ENCODE data around the gene PIGBOS1. TPM values are rescaled to one million over a fixed set of nuclear protein-coding genes. Genes with fewer than 3 reads are reported as not detected.
"Not testable (repeated sequence)": the region's sequence is repeated elsewhere in the genome, so short reads cannot be mapped to it uniquely, and the experiment has no call there.

Gene PIGBOS1
- polyA plus RNA-seq, 1 of the 3 experiments (the other 2 are of a cell fraction) = 18.2 TPM

DNA sequence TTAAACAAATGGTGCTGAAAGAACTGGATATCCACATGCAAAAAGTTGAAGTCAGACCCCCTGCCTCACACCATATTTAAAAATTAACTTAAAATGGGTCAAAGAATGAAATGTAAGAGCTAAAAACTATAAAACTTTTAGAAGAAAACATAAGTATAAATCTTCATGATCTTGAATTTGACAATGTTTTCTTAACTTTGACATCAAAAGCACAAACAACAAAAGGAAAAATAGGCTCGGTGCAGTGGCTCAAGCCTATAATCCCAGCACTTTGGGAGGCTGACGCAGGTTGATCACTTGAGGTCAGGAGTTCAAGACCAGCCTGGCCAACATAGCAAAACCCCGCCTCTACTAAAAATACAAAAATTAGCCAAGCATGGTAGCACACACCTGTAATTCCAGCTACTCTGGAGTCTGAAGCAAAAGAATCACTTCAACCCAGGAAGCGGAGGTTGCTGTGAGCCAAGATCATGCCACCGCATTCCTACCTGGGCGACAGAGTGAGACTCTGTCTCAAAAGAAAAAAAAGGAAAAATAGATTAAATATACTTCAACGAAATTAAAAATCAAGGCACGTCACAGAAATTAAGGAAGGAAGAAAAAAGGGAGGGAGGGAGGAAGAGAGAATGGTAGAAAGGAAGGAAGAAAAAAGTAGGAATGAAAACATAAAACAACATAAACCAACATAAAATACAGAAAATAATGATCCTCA lies 30.8 kb downstream of the PIGBOS1 start (continued):
- no peak for TF ChIP-seq ZBTB33 (IDR thresholded peaks at IDR 0.05; ENCODE audit: borderline replicate concordance, low read depth)

GRCh38 chr15:55286442-55287189 lies 32.3 kb downstream of the PIGBOS1 start:
- CTCF ChIA-PET = interaction anchor here (1.4 to 2.2 kb wide), 2 partner anchors 68 to 149 kb away, joined by 5 to 7 read pairs; no protein-coding TSS in a partner anchor
- 95% methylated on average over 10 of the region's 10 CpGs for WGBS (ENCODE audit: low lambda C conversion rate)

DNA sequence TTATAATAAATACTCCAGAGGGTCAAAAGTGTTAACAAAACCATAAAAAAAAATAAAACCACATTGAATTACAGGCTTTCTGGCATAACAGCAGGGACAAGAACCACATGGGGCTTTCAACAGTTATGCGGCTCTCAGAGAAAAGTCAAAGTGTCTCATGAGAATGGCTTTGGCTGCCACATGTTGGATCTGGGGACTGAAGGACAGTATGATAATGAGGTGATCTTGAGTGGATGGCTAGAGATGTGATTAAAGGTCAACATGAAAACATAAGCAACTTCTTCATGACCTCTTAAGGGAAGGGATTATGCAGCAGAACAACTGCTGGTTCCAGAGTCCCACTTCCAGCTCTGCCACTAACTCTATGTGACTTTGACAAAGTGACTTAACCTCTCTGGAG lies 34.5 kb downstream of the PIGBOS1 start:
- Histone ChIP-seq H3K36me3 (replicated peaks in 1 of 2; ENCODE audit: control insufficient read depth in 1 of 2, insufficient read depth in 2 of 2, low read length in 1 of 2) (no peaks in the 10 kb centered on the region), H3K4me1 (ENCODE audit: control insufficient read depth in 1 of 2, insufficient read depth in 2 of 2, low read depth in 1 of 2, low read length in 1 of 2) (peaks cover 0 to 28% of the 10 kb centered on the region in 2 experiments; a peak in 2 of 4 replicates), H3K9me3 (no peaks in the 10 kb centered on the region), H2AFZ (ENCODE audit: low read depth) (no peak overlapping the region), H3K9me2 (no peaks in the 10 kb centered on the region), H4K20me1 (ENCODE audit: insufficient read depth) (no peaks in the 10 kb centered on the region), H3K4me3 (ENCODE audit: low read depth in 2 of 2, low read length in 1 of 2) (no peak overlapping the region), H3K27ac (ENCODE audit: low read depth in 2 of 2, low read length in 1 of 2) (no peak overlapping the region), H3K9ac (no peak overlapping the region), H3K79me2 (ENCODE audit: insufficient read depth) (peaks cover 8% of the 10 kb centered on the region; the same call in 1 of the 2 replicates), H3F3A (replicated peaks; ENCODE audit: insufficient read depth) (peaks cover 9% of the 10 kb centered on the region), H3K4me2 (no peak overlapping the region), H3K27me3 (ENCODE audit: insufficient read depth) (no peaks in the 10 kb centered on the region)
- 100% methylated on average over 1 of the region's 1 CpG for WGBS (ENCODE audit: low lambda C conversion rate)
- TF ChIP-seq RCOR1 (IDR thresholded peaks at IDR 0.05; ENCODE audit: low read length) (no peak), NFIC (IDR thresholded peaks at IDR 0.05; ENCODE audit: borderline replicate concordance) (no peak), MAX (IDR thresholded peaks at IDR 0.05; ENCODE audit: low read depth) (no peak), GATA2 (CRISPR knock-in tag; IDR thresholded peaks at IDR 0.05) (no peak), ELF1 (IDR thresholded peaks at IDR 0.05) (no peak), SMC3 (IDR thresholded peaks at IDR 0.05; ENCODE audit: low read depth, low read length) (no peak), ZBTB33 (IDR thresholded peaks at IDR 0.05; ENCODE audit: borderline replicate concordance, low read depth) (no peak), CHD2 (IDR thresholded peaks at IDR 0.05; ENCODE audit: low read length, partially characterized antibody) (no peak), NRF1 (IDR thresholded peaks at IDR 0.05; ENCODE audit: low read depth, low read length) (no peak), RAD21 (IDR thresholded peaks at IDR 0.05; ENCODE audit: low read length) (no peak)
- CTCF ChIA-PET = no interaction called here
- no peak for DNase-seq
- POLR2A ChIA-PET = no interaction called here

More at GRCh38 chr15:55286442-55287189, 32.3 kb downstream of the PIGBOS1 start:
- H3F3A ChIP-seq (replicated peaks; ENCODE audit: insufficient read depth); H2AFZ ChIP-seq (ENCODE audit: low read depth); H4K20me1 ChIP-seq (ENCODE audit: insufficient read depth); H3K36me3 ChIP-seq (replicated peaks in 1 of 2; ENCODE audit: control insufficient read depth in 1 of 2, insufficient read depth in 2 of 2, low read length in 1 of 2); H3K27me3 ChIP-seq (ENCODE audit: insufficient read depth); H3K79me2 ChIP-seq (ENCODE audit: insufficient read depth); H3K9me3 ChIP-seq; POLR2A ChIA-PET; H3K4me2 ChIP-seq; H3K4me3 ChIP-seq (ENCODE audit: low read depth in 2 of 2, low read length in 1 of 2); H3K9me2 ChIP-seq; H3K27ac ChIP-seq (ENCODE audit: low read depth in 2 of 2, low read length in 1 of 2); H3K9ac ChIP-seq; DNase-seq: not testable (repeated sequence)
- peaks cover 0 to 29% of the 10 kb centered on the region in 2 experiments; a peak in 2 of 4 replicates for H3K4me1 ChIP-seq (ENCODE audit: control insufficient read depth in 1 of 2, insufficient read depth in 2 of 2, low read depth in 1 of 2, low read length in 1 of 2)
